Measurements from ENCODE around the gene TMEM269. TPM values are rescaled to one million over a fixed set of nuclear protein-coding genes. Genes with fewer than 3 reads are reported as not detected.
"Not testable (repeated sequence)": the region's sequence is repeated elsewhere in the genome, so short reads cannot be mapped to it uniquely, and the experiment has no call there.

The TMEM269 gene
- total RNA-seq, 1 experiment from 2014 or later, result not detected

- no peak for DNase-seq (ENCODE audit: low read depth)
Measured at GRCh38 chr1:42748021-42748420, 36.8 kb upstream of the TMEM269 start.

GRCh38 chr1:42748461-42749410, 36.1 kb upstream of the TMEM269 start:
- no peak for DNase-seq (ENCODE audit: low read depth)

- DNase-seq (ENCODE audit: low read depth), result no peak
Measured at GRCh38 chr1:42750041-42750440, 34.8 kb upstream of the TMEM269 start.

- not testable (repeated sequence) for DNase-seq (ENCODE audit: low read depth)
Measured at GRCh38 chr1:42751511-42752070, 33.2 kb upstream of the TMEM269 start.

- DNase-seq (ENCODE audit: low read depth), result no peak
Measured at GRCh38 chr1:42752284-42752683, 32.5 kb upstream of the TMEM269 start.

GRCh38 chr1:42753070-42753469, 31.7 kb upstream of the TMEM269 start:
- DNase-seq (ENCODE audit: low read depth), result no peak

GRCh38 chr1:42756956-42757891, 27.6 kb upstream of the TMEM269 start:
- peak; percentile 51 for DNase-seq (ENCODE audit: low read depth)

GRCh38 chr1:42757892-42758275, 26.9 kb upstream of the TMEM269 start:
- no peak for DNase-seq (ENCODE audit: low read depth)

- no peak for DNase-seq (ENCODE audit: low read depth)
Measured at GRCh38 chr1:42758641-42759040, 26.1 kb upstream of the TMEM269 start.

- no peak for DNase-seq (ENCODE audit: low read depth)
Measured at GRCh38 chr1:42759114-42759513, 25.7 kb upstream of the TMEM269 start.

GRCh38 chr1:42761567-42761966, 23.2 kb upstream of the TMEM269 start:
- DNase-seq (ENCODE audit: low read depth), result no peak

GRCh38 chr1:42762269-42762668, 22.5 kb upstream of the TMEM269 start:
- no peak for DNase-seq (ENCODE audit: low read depth)

- no peak for DNase-seq (ENCODE audit: low read depth)
Measured at GRCh38 chr1:42765269-42765668, 19.5 kb upstream of the TMEM269 start.

- DNase-seq (ENCODE audit: low read depth), result peak; percentile 88
Measured at GRCh38 chr1:42765832-42766740, 18.7 kb upstream of the TMEM269 start.

GRCh38 chr1:42766741-42767509, 17.9 kb upstream of the TMEM269 start, which contains the start of the genes C1orf50 and P3H1:
Gene C1orf50 (plus strand): TSS chr1:42767249. CDS start chr1:42767312, 63 bp downstream.
Gene P3H1 (minus strand): TSS chr1:42767028. CDS start chr1:42766971, 57 bp downstream.
- peak; percentile 100 for DNase-seq (ENCODE audit: low read depth)

GRCh38 chr1:42767510-42768000, 17.2 kb upstream of the TMEM269 start:
- DNase-seq (ENCODE audit: low read depth), result no peak

- no peak for DNase-seq (ENCODE audit: low read depth)
Measured at GRCh38 chr1:42768172-42768571, 16.6 kb upstream of the TMEM269 start.

GRCh38 chr1:42769811-42770210, 15.0 kb upstream of the TMEM269 start:
- DNase-seq (ENCODE audit: low read depth), result no peak

- no peak for DNase-seq (ENCODE audit: low read depth)
Measured at GRCh38 chr1:42773420-42773819, 11.4 kb upstream of the TMEM269 start.
